ENCODE measurements around the gene KIF7.

GRCh38 chr15:89677381-89677780, 22.1 kb upstream of the KIF7 start:
- TF ChIP-seq CTCF (IDR thresholded peaks at IDR 0.05), result no peak
- no peak for TF ChIP-seq EZH2 (IDR thresholded peaks at IDR 0.05)
